Stimulated activated CD8-positive, alpha-beta memory T cell treated with anti-CD3 and anti-CD28 coated beads, Interleukin-4, amount 100 ng/mL, for 1 hour (primary cell): ENCODE data around the gene LIFR.
A peak's percentile ranks its signal among the peaks of the same experiment; 100 is the strongest.

Source experiments
- DNase-seq, 2 donors: peaks; one replicate each; pipeline ENCODE4 v3.0.0-alpha.2; 2020; ENCODE audit warnings: low read depth in 2 of 2, low spot score in 1 of 2

The LIFR gene

GRCh38 chr5:38467353-38468040, 88.9 kb downstream of the LIFR start:
- no peak for DNase-seq

- DNase-seq, result no peak
Observed at GRCh38 chr5:38466424-38467189, 89.8 kb downstream of the LIFR start.

- DNase-seq, result no peak
Observed at GRCh38 chr5:38465702-38466423, 90.6 kb downstream of the LIFR start.

GRCh38 chr5:38465061-38465460, 91.4 kb downstream of the LIFR start:
- DNase-seq, result no peak

- no peak for DNase-seq
Observed at GRCh38 chr5:38463634-38464521, 92.6 kb downstream of the LIFR start.

- no peak for DNase-seq
Observed at GRCh38 chr5:38462976-38463633, 93.3 kb downstream of the LIFR start.

- DNase-seq, result no peak
Observed at GRCh38 chr5:38458174-38458573, 98.3 kb downstream of the LIFR start.

- no peak for DNase-seq
Observed at GRCh38 chr5:38456657-38457399, 99.6 kb downstream of the LIFR start.

- no peak for DNase-seq
Observed at GRCh38 chr5:38455796-38456330, 100.6 kb downstream of the LIFR start.

- no peak for DNase-seq
Observed at GRCh38 chr5:38453921-38454320, 102.5 kb downstream of the LIFR start.

GRCh38 chr5:38453506-38453905, 102.9 kb downstream of the LIFR start:
- DNase-seq, result peak in 1 of 2 donors; percentile 7

GRCh38 chr5:38452201-38452600, 104.2 kb downstream of the LIFR start:
- no peak for DNase-seq

GRCh38 chr5:38451074-38451725, 105.2 kb downstream of the LIFR start:
- DNase-seq, result no peak

- no peak for DNase-seq
Observed at GRCh38 chr5:38450627-38451026, 105.8 kb downstream of the LIFR start.

- no peak for DNase-seq
Observed at GRCh38 chr5:38448568-38449350, 107.7 kb downstream of the LIFR start.

- DNase-seq, result no peak
Observed at GRCh38 chr5:38447786-38448185, 108.7 kb downstream of the LIFR start.

- no peak for DNase-seq
Observed at GRCh38 chr5:38447056-38447455, 109.4 kb downstream of the LIFR start.

- DNase-seq, result no peak
Observed at GRCh38 chr5:38446029-38446522, 110.4 kb downstream of the LIFR start.
